ENCODE data around the gene APBA1. TPM values are rescaled to one million over a fixed set of nuclear protein-coding genes. Genes with fewer than 3 reads are reported as not detected.

APBA1 gene
- total and polyA plus RNA-seq, 9 of the 15 experiments (the other 6 are each of a cell fraction or from before 2014, with no cell fraction given): 0.01 to 0.02 TPM; not detected in 7

GRCh38 chr9:69619233-69619632 is 52.9 kb downstream of the APBA1 start:
- no peak for FAIRE-seq

GRCh38 chr9:69617006-69617405 is 55.2 kb downstream of the APBA1 start:
- FAIRE-seq: no peak
- no peak for DNase-seq (ENCODE audit: extremely low read depth in 1 of 4, low spot score in 3 of 4)
- intact Hi-C loops (cut with micrococcal nuclease): no loop called here
- Histone ChIP-seq H3K36me3 (ENCODE audit: control insufficient read depth, insufficient read depth, low read length) (no peaks in the 10 kb centered on the region), H3K9me1 (ENCODE audit: control insufficient read depth, insufficient read depth, low read length) (no peaks in the 10 kb centered on the region), H3K4me3 (no peak overlapping the region), H4K20me1 (replicated peaks; ENCODE audit: control insufficient read depth, insufficient read depth, low read length) (no peaks in the 10 kb centered on the region), H3K4me1 (replicated peaks in 1 of 2; ENCODE audit: control insufficient read depth in 2 of 2, insufficient read depth in 2 of 2, low read length in 2 of 2) (no peaks in the 10 kb centered on the region), H3K27me3 (ENCODE audit: control insufficient read depth in 2 of 2, insufficient read depth in 2 of 2, low read length in 2 of 2) (no peaks in the 10 kb centered on the region; a peak in 1 of 5 replicates), H3K4me2 (ENCODE audit: insufficient read depth, low read length) (no peak overlapping the region), H3K27ac (ENCODE audit: extremely low read depth, low read depth, low read length) (no peak overlapping the region), H3K9me3 (replicated peaks; ENCODE audit: control insufficient read depth, insufficient read depth, low read depth, low read length) (no peaks in the 10 kb centered on the region), H3K9ac (ENCODE audit: insufficient read depth in 1 of 2, low read depth in 2 of 2, low read length in 2 of 2) (no peak overlapping the region), H3K79me2 (ENCODE audit: control insufficient read depth, insufficient read depth, low read length) (no peaks in the 10 kb centered on the region), H2AFZ (ENCODE audit: low read depth, low read length) (no peak overlapping the region)
- ATAC-seq: no peak
- in situ Hi-C loops (cut with MboI): no loop called here
- ChIA-PET POLR2A (no interaction called here), CTCF (ENCODE audit: low intra/inter-chr PET ratio) (no interaction called here)
- no TSS peak for BruUV-seq (replicated peaks)
- TF ChIP-seq POLR2AphosphoS5 (IDR thresholded peaks at IDR 0.05; ENCODE audit: control insufficient read depth, insufficient read depth, low read depth, low read length) (no peak), JUNB (CRISPR knock-in tag; conservative IDR thresholded peaks at IDR 0.05) (no peak), ZNF232 (CRISPR knock-in tag; IDR thresholded peaks at IDR 0.05) (no peak), HMBOX1 (IDR thresholded peaks at IDR 0.05) (no peak), MAFG (tag; conservative IDR thresholded peaks at IDR 0.05) (no peak), ZFX (CRISPR knock-in tag; IDR thresholded peaks at IDR 0.05) (no peak), AFF1 (IDR thresholded peaks at IDR 0.05; ENCODE audit: low read depth in 1 of 2, partially characterized antibody in 2 of 2) (no peak)

More at GRCh38 chr9:69619233-69619632, 52.9 kb downstream of the APBA1 start:
- DNase-seq (ENCODE audit: extremely low read depth in 1 of 4, low spot score in 3 of 4) (no peak), ATAC-seq (no peak)
- no peak overlapping the region for H2AFZ ChIP-seq (ENCODE audit: low read depth, low read length)
- H3K4me2 ChIP-seq (ENCODE audit: insufficient read depth, low read length): no peak overlapping the region
- intact Hi-C loops (cut with micrococcal nuclease) (no loop called here), in situ Hi-C loops (cut with MboI) (no loop called here)
- H3K9me1 ChIP-seq (ENCODE audit: control insufficient read depth, insufficient read depth, low read length): no peaks in the 10 kb centered on the region
- no peaks in the 10 kb centered on the region for H3K4me1 ChIP-seq (replicated peaks in 1 of 2; ENCODE audit: control insufficient read depth in 2 of 2, insufficient read depth in 2 of 2, low read length in 2 of 2)
- 0% methylated on average over 1 of the region's 1 CpG for WGBS (ENCODE audit: insufficient coverage, low coverage, missing lambda C conversion rate)
- BruUV-seq (replicated peaks): no TSS peak
- H3K4me3 ChIP-seq: no peak overlapping the region
- H3K79me2 ChIP-seq (ENCODE audit: control insufficient read depth, insufficient read depth, low read length): no peaks in the 10 kb centered on the region
- H3K9me3 ChIP-seq (replicated peaks; ENCODE audit: control insufficient read depth, insufficient read depth, low read depth, low read length): no peaks in the 10 kb centered on the region
- no peaks in the 10 kb centered on the region for H4K20me1 ChIP-seq (replicated peaks; ENCODE audit: control insufficient read depth, insufficient read depth, low read length)
- no peak overlapping the region for H3K9ac ChIP-seq (ENCODE audit: insufficient read depth in 1 of 2, low read depth in 2 of 2, low read length in 2 of 2)
- no peaks in the 10 kb centered on the region; a peak in 1 of 5 replicates for H3K27me3 ChIP-seq (ENCODE audit: control insufficient read depth in 2 of 2, insufficient read depth in 2 of 2, low read length in 2 of 2)
- CTCF ChIA-PET (ENCODE audit: low intra/inter-chr PET ratio): no interaction called here
- no peak overlapping the region for H3K27ac ChIP-seq (ENCODE audit: extremely low read depth, low read depth, low read length)
- TF ChIP-seq RUNX1 (IDR thresholded peaks at IDR 0.05; ENCODE audit: low read depth) (no peak), RBM25 (IDR thresholded peaks at IDR 0.05; ENCODE audit: low read depth, low read length, severe bottlenecking) (peak; percentile 75)
- POLR2A ChIA-PET: no interaction called here
- H3K36me3 ChIP-seq (ENCODE audit: control insufficient read depth, insufficient read depth, low read length): no peaks in the 10 kb centered on the region
